ENCODE data around the gene TGFBR3. TPM values are rescaled to one million over a fixed set of nuclear protein-coding genes. Genes with fewer than 3 reads are reported as not detected.

TGFBR3 gene
- total and polyA plus RNA-seq, 2 of the 13 experiments (the other 11 are each of a cell fraction or from before 2014, with no cell fraction given) = 76.5 to 195 TPM

DNA sequence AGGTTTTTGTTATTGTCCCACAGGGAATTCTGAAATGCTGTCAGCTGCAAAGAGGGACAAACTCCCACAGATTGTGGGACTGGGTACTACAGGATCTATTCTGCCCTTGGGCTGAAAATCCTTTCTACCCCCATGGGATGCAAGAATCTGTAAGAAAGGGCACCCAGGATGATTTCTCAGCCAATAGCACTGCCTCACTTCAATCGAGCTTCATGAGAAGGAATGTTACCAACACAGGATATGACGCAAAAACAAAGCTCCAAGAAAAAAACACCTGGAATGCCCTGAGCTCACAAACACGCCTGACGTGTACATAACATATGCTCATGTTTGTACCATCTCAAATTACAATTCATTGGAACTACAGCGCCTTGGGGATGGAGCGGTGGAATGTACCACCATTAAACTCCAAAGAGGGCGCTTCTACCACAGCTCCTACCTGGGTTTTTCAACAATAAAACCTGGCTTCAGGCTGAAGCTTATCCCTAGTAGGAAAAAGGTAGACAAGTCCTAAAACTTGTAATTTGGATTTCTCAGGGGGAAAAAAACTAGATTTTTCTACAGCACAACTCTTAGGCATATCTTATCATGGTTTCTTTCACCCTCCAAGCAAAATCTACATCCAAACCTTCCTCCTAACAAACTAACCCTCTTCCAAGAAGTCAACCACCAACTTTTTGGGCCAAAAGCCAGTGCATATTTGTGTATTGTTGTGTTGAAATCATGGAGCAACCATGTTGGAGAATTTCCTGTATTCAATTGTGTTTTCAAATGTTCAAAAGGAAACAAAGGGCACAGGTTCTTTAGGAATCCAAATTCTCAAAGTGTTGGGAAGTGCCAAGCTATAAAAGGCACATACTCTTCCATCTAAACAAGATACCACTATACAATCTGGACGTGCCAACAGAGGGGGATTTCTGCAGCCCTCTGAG, 78.9 kb downstream of the TGFBR3 start (continued):
- TF ChIP-seq ZNF646 (CRISPR knock-in tag; IDR thresholded peaks at IDR 0.05) = no peak
- TF ChIP-seq, protein P1, sequence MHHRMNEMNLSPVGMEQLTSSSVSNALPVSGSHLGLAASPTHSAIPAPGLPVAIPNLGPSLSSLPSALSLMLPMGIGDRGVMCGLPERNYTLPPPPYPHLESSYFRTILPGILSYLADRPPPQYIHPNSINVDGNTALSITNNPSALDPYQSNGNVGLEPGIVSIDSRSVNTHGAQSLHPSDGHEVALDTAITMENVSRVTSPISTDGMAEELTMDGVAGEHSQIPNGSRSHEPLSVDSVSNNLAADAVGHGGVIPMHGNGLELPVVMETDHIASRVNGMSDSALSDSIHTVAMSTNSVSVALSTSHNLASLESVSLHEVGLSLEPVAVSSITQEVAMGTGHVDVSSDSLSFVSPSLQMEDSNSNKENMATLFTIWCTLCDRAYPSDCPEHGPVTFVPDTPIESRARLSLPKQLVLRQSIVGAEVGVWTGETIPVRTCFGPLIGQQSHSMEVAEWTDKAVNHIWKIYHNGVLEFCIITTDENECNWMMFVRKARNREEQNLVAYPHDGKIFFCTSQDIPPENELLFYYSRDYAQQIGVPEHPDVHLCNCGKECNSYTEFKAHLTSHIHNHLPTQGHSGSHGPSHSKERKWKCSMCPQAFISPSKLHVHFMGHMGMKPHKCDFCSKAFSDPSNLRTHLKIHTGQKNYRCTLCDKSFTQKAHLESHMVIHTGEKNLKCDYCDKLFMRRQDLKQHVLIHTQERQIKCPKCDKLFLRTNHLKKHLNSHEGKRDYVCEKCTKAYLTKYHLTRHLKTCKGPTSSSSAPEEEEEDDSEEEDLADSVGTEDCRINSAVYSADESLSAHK (CRISPR knock-in tag; IDR thresholded peaks at IDR 0.05; ENCODE audit: borderline replicate concordance) = no peak
- TF ChIP-seq, protein P2, sequence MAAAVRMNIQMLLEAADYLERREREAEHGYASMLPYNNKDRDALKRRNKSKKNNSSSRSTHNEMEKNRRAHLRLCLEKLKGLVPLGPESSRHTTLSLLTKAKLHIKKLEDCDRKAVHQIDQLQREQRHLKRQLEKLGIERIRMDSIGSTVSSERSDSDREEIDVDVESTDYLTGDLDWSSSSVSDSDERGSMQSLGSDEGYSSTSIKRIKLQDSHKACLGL (CRISPR knock-in tag; IDR thresholded peaks at IDR 0.05) = no peak
- no peak for TF ChIP-seq MEIS2 (CRISPR knock-in tag; IDR thresholded peaks at IDR 0.05)
- no peak for TF ChIP-seq ARNTL (CRISPR knock-in tag; IDR thresholded peaks at IDR 0.05)
- no peak for TF ChIP-seq CC2D1A (CRISPR knock-in tag; IDR thresholded peaks at IDR 0.05)
- TF ChIP-seq MLX (CRISPR knock-in tag; IDR thresholded peaks at IDR 0.05) = no peak
- no peak for TF ChIP-seq PHF20 (CRISPR knock-in tag; IDR thresholded peaks at IDR 0.05)
- no peak for TF ChIP-seq NKX3-1 (CRISPR knock-in tag; IDR thresholded peaks at IDR 0.05)
- peak; percentile 79 for TF ChIP-seq RBM22 (optimal IDR thresholded peaks at IDR 0.05; ENCODE audit: low read length)
- no peak for TF ChIP-seq ZNF20 (CRISPR knock-in tag; IDR thresholded peaks at IDR 0.05)
- TF ChIP-seq KDM2A (CRISPR knock-in tag; IDR thresholded peaks at IDR 0.05; ENCODE audit: borderline replicate concordance, low read depth) = no peak
- TF ChIP-seq HDAC1 (CRISPR knock-in tag; IDR thresholded peaks at IDR 0.05) = no peak
- TF ChIP-seq, protein P3, sequence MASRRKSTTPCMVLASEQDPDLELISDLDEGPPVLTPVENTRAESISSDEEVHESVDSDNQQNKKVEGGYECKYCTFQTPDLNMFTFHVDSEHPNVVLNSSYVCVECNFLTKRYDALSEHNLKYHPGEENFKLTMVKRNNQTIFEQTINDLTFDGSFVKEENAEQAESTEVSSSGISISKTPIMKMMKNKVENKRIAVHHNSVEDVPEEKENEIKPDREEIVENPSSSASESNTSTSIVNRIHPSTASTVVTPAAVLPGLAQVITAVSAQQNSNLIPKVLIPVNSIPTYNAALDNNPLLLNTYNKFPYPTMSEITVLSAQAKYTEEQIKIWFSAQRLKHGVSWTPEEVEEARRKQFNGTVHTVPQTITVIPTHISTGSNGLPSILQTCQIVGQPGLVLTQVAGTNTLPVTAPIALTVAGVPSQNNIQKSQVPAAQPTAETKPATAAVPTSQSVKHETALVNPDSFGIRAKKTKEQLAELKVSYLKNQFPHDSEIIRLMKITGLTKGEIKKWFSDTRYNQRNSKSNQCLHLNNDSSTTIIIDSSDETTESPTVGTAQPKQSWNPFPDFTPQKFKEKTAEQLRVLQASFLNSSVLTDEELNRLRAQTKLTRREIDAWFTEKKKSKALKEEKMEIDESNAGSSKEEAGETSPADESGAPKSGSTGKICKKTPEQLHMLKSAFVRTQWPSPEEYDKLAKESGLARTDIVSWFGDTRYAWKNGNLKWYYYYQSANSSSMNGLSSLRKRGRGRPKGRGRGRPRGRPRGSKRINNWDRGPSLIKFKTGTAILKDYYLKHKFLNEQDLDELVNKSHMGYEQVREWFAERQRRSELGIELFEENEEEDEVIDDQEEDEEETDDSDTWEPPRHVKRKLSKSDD (CRISPR knock-in tag; IDR thresholded peaks at IDR 0.05; ENCODE audit: low read depth) = no peak
